Heart left ventricle (tissue), 13 donors: ENCODE measurements around the gene SBNO1.

Source experiments
- POLR2A ChIP-seq, 2 donors: fragments of 450-650 bp; IDR thresholded peaks; one replicate each; pipeline ENCODE4 v1.6.1; 2017; ENCODE audit warnings: antibody characterized with exemption in 2 of 2, mild to moderate bottlenecking in 2 of 2, moderate library complexity in 2 of 2
- TF ChIP-seq, protein P1 (sequence below), 12 donors: fragments of 200-600 bp; sonication (generic) in 4 of 12; IDR thresholded peaks; one replicate each; pipeline versions ENCODE4 v1.5.0 to v1.8.0; 2018 to 2022; ENCODE audit warnings: antibody characterized with exemption in 12 of 12, mild to moderate bottlenecking in 5 of 12
- donor health status: ischemic (EF 13 %, LVEDD 7.1; RV severe dilation, severe dysfunction).
- donor health status: DM: no; HTN: yes; CAD: no.
- donor health status: DM: no; HTN: no; CAD: no.
- donor health status: ischemic (EF 25% LVEDD 6.9; RV normal size, moderate dysfunction).
- donor health status: ischemic (EF 25% LVEDD 5.7; RV mildly dilated, moderate dysfunction).
- donor health status: ischemic (EF 35%, LVEDD 5.7; RV mildly dilated, moderate dysfunction).
- donor health status: nonischemic (EF 11% LVEDD 7.7; RV severe dilation, severe dysfunction).
- donor health status: DM: yes; HTN: yes; CAD: no.
- donor health status: PGD.
- donor health status: ischemic (EF 29% LVEDD 5.4; RV normal size, mild dysfunction).
- donor health status: nonischemic (EF 23%, LVEDD 6.1; RV moderate dilation, normal function).

DNA sequence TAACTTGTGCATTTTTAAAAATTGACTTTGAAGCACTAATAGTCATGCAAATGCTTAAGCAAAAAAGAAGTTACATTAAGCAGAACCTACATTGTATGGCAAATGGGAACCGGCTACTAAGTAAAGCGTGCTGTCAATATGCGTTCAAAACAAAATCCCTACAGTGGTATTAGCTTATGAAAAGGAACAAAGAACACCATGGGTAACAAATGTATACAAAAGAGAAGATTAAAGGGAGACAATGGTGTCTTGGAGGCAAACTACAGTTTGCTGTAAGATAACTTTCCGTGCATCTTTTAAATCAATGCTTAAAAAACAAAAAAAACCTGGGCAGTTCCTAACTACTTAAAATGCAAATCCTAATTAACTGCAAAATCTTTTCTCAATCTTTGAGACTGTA is 103.5 kb downstream of the SBNO1 start:
- TF ChIP-seq, protein P1, sequence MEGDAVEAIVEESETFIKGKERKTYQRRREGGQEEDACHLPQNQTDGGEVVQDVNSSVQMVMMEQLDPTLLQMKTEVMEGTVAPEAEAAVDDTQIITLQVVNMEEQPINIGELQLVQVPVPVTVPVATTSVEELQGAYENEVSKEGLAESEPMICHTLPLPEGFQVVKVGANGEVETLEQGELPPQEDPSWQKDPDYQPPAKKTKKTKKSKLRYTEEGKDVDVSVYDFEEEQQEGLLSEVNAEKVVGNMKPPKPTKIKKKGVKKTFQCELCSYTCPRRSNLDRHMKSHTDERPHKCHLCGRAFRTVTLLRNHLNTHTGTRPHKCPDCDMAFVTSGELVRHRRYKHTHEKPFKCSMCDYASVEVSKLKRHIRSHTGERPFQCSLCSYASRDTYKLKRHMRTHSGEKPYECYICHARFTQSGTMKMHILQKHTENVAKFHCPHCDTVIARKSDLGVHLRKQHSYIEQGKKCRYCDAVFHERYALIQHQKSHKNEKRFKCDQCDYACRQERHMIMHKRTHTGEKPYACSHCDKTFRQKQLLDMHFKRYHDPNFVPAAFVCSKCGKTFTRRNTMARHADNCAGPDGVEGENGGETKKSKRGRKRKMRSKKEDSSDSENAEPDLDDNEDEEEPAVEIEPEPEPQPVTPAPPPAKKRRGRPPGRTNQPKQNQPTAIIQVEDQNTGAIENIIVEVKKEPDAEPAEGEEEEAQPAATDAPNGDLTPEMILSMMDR (IDR thresholded peaks at IDR 0.05), result no peak
- TF ChIP-seq POLR2A (IDR thresholded peaks at IDR 0.05), result no peak
